ENCODE data around the gene RIPOR3. TPM values are rescaled to one million over a fixed set of nuclear protein-coding genes. Genes with fewer than 3 reads are reported as not detected.
"Not testable (repeated sequence)": the region's sequence is repeated elsewhere in the genome, so short reads cannot be mapped to it uniquely, and the experiment has no call there.

Gene RIPOR3
- total RNA-seq, 1 experiment from 2014 or later, result not detected

DNA sequence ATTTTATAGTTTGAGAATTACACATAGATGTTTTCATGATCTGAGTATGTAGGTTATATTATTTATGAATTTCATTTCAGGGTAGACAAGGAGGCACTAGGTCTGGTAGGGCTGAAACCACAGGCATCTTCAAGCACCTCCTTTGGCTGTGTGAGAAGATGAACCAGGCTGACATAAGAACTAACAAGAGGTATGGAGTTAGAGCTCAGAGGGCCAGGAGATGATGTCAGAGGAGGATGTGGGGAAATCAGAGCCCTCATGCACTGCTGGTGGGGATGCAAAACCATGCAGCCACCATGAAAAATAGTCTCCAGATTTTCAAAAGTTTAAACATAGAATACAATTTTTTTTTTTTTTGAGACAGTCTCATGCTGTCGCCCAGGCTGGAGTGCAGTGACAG is 13.6 kb upstream of the RIPOR3 start:
- no peak for DNase-seq (ENCODE audit: low read depth)

DNA sequence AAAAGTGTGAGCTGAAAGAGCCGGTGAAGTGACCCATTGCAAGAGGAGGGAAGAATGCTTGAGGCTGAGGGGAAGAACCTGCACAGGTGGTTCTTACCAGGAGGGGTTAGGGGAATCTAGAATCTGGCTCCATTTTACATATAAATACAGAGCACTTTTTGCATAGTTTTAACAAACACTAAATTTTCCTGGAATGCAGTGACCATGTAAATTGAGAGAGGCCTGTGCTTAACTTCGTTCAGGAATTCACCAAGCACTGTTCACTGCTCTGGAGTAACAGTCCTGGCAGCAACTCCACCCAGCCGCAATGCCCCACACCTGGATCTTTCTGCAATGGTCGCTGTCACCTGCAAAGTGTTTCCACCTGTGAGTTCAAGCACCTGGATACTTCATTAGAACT is 13.2 kb upstream of the RIPOR3 start:
- no peak for DNase-seq (ENCODE audit: low read depth)

DNA sequence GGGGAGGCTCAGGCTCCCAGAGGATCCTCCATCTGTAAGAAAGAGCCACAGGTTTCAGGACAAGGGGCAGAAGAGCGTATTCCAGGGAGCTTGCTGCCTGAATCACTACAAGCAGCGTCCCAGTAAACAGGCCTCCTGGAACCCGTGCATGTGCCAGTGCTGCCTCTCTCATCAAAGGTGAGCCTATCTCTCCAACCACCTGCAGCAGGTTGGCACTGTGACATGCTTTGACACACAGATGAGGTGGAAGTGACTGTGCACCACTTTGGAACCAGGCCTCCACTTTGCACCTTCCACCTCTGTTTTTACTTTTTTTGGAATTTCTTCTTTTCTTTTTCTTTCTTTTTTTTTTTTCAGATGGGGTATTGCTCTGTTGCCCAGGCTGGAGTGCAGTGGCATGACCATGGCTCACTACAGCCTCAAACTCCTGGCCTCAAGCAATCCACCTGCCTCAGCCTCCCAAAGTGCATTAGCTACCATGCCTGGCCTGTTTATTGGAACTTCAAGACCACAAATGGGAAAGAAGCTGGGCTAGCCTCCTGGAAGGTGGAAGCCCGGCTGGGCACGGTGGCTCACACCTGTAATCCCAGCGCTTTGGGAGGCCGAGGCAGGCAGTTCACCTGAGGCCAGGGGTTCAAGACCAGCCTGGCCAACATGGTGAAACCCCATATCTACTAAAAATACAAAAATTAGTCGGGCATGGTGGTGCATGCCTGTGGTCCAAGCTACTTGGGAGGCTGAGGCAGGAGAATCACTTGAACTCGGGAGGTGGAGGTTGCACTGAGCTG is 12.5 kb upstream of the RIPOR3 start:
- not testable (repeated sequence) for DNase-seq (ENCODE audit: low read depth)

DNA sequence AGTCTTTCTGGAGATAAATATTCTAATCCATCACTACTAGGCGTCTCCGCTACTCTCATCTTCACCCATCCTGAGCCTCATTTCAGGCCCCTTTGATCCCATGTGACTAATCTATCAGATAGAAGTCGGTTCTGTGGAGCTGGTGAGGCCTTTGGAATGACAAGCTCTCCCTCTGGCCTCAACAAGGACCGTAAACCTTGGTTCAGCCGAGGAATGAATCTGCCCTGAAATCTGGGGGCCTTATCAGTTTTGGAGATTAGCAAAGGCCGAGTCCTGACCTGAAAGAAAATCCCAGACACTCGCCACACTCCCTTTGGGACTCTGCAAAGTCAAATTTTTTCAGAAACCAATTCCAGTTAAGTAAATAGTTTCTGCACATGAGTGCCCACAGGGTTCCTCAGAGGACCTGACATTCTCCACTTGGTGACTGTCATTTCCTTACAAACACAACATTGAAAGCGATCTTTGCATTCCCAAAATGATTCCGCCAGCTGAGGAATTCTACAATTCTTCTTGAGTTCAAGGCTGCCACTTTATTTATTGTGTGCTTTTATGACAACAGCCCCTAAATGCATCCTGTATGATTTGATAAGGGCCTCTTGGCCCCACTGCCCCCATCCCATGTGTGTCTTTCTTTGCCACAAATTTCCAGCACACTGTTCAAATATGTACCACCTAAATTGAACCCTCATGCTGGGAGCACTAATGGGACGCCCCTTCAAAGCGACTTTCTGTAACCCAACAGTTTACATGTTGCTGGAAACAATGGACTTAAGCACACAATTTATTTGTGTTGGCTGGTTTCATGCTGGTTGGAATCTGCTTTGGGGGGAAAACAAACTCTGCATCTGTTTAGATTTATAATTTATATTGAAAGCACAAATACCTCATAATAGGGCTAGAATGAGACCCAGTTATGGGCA is 10.0 kb upstream of the RIPOR3 start:
- DNase-seq (ENCODE audit: low read depth), result no peak

DNA sequence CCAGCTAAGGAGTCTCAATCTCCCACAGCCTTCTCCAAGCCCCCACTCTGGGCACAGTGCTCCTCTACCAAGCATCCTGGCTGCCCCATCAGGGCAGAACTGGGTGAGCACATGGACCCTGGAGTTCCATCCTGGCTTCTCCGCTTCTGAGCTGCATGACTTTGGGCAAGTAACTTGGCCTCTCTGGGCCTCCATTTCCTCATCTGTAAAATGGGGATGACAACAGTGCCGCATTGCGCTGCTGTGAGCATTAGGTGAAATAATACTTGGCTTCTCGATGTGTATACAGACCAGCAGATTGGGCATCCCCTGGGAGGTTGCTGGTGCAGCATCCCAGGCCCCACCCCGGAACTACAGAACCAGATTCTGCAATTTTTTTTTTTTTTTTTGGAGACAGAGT is 8.3 kb upstream of the RIPOR3 start:
- no peak for DNase-seq (ENCODE audit: low read depth)

DNA sequence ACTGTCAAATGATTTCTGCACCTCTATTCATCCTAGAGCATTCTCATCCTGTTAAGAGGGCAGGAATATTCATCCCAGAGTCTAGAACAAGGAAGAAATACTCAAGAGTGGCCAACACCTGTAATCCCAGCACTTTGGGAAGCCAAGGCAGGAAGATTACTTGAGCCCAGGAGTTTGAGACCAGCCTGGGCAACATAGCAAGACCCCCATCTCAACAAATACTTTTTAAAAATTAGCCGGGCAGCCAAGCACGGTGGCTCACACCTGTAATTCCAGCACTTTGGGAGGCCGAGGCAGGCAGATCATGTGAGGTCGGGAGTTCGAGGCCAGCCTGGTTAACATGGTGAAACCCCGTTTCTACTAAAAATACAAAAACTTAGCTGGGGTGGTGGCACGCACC is 6.9 kb upstream of the RIPOR3 start:
- DNase-seq (ENCODE audit: low read depth), result not testable (repeated sequence)

DNA sequence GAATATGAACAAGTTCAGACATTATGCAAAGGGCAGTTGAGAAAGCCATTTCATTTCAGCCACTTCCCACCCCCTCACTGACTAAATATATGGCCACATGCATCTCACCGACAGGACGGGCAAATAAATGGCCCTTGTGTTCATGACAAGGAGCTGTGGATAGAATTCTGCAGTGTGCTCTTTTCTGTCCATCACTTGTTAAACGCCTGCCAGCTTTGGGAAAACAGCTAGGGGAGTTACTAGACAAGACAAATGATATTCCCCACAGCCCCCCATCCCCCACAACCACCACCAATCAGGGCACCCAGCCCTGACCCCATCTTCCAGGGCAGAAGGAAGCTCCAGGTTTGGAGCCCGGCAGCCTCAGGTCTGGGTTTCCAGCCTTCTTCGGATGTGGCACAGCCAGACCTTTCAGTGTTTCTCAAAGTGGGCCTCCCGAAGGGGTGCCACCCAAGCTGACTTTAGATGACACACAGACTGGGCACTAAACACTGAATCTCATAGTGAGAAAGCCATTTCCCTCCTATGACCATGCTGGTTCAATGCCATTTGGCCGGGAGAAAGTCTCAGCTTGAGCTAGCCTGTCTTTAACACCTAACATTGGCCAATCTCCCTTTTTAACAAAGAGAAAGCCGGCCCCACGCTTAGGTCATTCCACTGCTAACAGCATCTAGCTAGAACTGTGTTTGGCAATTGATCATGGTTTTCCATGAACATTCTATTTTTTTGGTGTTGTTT is 4.0 kb upstream of the RIPOR3 start:
- DNase-seq (ENCODE audit: low read depth), result no peak

DNA sequence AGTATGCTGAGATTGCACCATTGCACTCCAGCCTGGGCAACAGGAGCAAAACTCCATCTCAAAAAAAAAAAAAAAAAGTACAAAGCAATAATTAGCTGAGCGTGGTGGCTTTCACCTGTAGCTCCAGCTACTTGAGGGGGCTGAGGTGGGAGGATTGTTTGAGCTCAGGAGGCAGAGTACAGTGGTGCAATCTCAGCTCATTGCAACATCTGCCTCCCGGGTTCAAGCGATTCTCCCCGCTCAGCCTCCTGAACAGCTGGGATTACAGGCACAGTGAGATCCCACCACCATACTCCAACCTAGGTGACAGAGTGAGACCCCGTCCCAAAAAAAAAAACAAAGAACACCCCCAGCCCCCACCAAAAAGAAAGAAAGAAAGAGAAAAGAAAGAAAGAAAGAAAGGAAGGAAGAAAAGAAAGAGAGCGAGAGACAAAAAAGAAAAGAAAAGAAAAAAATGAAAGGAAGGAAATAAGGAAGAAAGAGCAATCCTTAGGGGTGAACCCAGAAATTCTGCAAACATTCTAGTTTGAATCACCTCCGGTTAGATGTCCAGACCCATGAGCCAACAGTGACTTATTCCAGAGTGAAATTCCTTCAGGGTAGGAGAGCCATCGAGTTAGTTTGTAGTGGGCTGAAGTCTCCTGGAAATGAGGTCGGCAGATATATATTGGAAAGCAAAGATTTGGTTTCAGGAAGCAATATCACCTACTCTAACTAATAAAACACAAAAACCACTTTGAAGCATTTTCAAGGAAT is 3.2 kb upstream of the RIPOR3 start:
- DNase-seq (ENCODE audit: low read depth), result no peak

DNA sequence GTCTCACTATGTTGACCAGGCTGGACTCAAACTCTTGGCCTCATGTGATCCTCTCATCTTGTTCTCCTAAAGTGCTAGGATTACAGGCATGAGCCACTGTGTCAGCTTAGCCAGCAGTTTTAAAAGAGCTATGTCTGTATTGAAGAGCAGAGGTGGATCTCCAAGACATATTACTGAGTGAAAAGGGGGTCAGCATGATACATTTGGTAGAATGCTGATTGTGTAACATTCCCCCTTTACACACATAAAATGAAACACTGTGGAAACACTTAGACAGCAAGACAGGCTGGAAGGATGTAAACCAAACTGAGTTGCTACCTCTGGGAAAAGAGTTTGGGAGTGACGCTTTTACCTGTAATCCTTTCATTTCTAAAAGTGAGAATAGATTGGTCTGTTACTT is 1.7 kb upstream of the RIPOR3 start:
- no peak for DNase-seq (ENCODE audit: low read depth)

DNA sequence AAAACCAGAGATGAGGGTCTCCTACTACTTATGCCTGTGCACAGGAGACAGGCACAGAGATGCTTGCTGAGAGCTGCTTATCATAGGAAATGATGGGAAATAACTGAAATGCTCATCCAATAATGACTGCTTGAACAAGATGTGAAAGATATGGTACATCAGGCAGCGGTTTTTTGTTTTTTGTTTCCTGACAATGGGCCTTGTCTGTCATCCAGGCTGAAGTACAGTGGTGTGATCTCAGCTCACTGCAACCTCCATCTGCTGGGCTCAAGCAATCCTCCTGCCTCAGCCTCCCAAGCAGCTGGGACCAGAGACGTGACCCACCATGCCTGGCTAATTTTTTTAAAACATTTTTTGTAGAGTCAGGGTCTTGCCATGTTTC is 1.2 kb upstream of the RIPOR3 start:
- DNase-seq (ENCODE audit: low read depth), result no peak

DNA sequence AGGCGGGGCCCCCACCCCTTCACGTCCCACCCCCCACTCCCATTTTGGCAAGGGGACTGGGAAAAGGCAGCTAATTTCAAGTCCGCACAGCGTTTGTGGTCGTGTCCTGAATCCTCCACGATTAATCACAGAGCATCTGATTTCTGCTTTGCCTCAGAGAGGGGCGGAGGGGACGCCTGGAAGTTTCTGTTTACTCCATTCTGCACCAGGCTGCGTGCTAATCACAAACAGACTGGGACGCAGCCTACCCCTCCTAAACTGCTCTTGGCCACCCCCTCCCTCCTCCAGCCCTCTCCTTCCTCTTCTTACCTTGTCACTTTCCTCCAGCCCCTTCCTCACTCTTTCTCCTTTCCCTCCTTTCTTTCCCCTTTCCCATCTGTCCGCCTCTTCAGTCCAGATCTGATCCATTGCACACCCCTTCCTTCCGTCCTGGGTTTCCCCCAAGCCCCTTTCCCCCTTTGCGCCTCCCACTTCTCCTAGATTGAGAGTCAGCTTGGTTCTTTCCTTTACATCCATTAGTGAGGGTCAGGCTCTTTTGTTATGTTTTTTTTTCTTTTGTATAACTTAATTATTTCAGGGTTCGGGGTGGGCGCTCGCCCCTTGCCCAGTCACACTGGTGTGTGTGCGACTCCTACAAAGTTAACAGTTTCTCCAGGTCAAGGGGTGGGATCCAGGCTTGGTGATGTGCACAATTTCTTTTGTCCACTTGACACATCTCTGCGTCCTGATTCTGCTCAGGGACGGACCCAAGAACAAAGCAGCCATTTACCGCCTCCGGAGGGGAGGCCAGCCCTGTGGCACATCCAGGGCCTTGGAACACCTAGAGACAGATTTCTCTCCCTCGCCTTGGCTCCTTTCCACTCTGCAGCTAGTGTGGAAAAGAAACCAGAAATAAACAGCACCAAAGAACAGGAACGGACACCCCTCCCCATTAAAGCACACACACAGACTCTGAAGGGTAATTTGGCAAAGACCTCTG is 520 bp upstream of the RIPOR3 start:
- DNase-seq (ENCODE audit: low read depth), result peak; percentile 11

DNA sequence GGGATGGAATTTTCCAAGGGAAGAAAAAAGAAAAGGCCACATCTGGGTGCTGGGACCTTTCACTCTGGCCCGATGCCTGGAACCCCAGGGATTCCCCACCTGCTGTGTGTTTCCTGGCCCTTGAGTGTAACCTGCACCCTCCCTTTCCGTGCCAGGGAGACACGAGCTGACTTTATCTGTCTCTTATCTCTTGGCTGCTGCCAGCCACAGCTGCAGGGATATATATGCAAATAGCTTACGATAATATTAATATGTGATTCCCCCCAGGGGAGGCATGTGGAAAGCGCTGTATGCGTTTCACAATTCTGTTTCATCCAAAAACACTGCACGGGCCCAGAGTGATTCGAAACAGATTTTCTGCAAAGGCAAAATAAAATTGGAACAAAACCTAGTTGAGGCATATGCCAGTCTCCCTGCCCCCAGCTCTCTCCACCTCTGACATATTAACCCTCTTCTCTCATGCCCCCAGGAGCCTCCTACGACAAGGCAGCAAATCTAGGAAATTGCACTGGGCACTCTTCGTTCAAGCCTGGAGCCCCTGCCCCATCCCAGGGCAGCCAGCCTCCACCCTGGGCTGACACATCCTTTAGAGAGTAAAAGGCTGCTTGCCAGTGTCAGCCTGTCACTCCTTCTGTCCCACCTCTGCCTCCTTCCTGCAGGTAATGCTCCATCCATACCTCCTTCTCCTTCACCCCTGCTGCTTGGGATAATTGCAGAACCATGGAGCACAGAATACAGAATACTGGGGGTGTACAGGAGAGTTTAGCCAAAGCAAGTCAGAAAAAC is 1.3 kb downstream of the RIPOR3 start:
- DNase-seq (ENCODE audit: low read depth), result no peak

DNA sequence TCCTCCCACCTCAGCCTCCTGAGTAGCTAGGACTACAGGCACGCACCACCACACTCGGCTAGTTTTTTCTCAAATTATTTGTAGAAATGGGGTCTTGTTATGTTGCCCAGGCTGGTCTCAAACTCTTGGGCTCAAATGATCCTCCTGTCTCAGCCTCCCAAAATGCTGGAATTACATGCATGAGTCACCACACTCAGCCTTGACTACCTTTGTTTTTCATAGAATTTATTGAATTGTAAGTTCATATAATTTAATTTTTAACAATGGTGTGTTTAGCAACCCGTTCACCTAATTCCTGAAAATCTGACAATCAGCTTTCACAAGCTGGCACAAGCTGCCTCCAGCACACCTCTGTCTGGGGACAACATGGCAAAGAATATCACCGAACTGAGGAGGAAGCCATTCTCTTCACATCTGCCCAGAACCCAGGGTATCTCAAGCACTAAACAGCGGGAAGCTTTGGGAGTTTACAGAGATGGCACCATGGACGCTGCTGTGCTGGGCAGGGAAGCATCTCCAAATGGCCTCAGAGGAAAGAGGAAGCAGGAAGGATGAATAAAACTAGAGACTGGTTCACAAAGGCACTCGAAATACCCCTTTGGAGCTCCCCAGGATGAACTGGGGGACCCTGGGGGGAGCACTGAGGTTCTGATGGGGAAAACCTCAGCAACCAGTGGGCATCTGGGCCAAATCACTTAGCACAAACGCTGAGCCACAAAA is 2.9 kb downstream of the RIPOR3 start:
- no peak for DNase-seq (ENCODE audit: low read depth)

DNA sequence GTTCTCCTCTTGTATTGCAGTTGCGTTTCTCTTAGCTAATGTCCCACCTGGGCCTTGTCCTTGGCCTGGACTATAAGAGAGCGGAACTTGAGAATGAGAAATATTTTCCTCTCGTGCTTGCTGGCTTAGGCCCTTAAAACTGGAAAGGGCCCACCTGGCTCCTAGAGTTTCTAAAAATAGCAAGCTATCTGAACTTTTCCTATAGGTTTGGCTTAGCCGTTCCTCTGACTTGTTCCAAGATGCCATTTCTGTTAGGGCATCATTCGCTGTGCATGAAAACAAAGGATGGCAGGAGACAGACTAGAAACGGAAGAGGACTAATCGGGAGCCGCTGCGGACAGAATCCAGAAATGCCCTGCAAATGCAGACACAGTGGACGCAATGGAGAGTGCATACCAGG is 4.5 kb downstream of the RIPOR3 start:
- no peak for DNase-seq (ENCODE audit: low read depth)

DNA sequence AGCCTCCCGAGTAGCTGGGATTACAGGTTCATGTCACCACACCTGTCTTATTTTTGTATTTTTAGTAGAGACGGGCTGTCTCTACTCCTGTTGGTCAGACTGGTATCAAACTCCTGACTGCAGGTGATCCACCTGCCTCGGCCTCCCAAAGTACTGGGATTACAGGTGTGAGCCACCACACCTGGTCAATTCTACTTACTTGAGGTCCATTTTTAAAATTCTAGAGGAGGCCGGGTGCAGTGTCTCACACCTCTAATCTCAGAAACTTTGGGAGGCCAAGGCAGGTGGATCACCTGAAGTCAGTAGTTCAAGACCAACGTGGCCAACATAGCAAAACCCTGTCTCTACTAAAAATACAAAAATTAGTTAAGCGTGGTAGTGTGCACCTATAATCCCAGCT is 7.8 kb downstream of the RIPOR3 start:
- DNase-seq (ENCODE audit: low read depth), result no peak

DNA sequence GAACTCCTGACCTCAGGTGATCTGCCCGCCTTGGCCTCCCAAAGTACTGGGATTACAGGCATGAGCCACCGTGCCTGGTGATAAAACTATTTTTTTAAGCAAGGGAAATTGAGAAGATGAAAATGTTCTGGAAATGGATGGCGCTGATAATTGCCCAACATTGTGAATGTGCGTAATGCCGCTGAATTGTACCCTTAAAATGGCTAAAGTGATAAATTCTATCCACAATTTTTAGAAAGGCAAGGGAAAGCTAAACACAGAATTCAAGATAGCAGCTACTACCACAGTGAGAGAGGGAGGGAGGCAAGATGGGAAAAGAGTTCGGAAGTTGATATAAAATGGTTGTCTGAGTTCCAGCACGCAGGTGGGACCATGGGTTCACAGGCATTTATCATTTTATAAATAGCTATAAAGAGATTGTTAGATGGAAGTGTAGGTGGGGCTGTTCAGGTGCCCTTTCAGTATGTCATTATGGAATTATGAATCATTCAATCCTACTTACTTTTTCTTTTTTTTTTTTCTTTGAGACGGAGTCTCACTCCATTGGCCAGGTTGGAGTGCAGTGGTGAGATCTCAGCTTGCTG is 8.3 kb downstream of the RIPOR3 start:
- no peak for DNase-seq (ENCODE audit: low read depth)

DNA sequence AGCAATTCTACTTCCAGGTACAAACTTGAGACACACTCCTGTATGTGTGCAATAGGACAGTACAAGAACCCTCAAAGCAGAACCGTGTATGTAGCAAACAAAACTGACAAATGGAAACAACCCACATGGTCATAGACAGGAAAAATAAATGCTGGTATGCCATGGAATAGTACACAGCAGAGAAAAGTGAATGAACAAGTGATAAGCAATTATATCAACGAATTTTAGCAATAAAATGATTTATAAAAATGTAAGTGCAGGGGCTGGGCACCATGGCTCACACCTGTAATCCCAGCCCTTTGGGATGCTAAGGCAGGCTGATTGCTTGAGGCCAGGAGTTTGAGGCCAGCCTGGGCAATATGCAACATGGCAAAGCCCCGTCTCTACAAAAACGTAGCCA is 9.3 kb downstream of the RIPOR3 start:
- no peak for DNase-seq (ENCODE audit: low read depth)

DNA sequence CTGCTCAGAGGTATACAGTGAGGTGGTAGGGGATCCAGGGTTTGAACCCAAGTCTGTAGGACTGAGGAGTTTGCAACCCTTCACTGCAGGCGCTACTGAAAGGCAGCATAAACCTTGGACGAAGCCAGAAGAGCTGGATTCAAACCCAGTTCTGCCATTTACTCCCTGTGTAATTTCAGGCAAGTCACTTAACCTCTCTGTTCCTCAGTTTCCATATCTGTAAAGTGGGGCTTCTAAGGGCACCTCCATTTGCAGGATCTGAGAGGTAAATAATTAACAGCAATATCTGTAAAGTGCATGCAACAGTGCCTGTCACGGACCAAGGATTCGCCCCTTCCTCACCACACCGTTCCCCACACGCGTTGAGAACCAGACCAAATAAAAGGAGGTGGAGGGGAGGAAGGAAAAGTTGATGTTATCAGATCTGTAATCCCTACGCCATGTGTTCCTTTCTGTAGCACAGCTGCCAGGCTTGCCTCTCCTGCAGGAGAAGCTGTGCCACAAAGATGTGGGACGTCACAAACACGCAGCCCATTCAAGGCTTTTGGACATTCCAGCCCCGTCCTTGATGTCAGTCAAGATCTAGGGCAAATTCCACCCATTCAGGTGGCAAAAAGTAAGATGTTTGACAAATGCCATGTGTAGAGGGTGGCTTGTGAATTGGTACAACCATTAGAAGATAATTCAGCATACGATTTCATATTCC is 9.8 kb downstream of the RIPOR3 start:
- DNase-seq (ENCODE audit: low read depth), result no peak

Data from LHCN-M2 (cell line).